Testis (tissue), 3 donors: ENCODE results near the gene RTL1. TPM values are rescaled to one million over a fixed set of nuclear protein-coding genes. Genes with fewer than 3 reads are reported as not detected.

Source experiments
- DNase-seq: peaks from one replicate; pipeline ENCODE4 v3.0.0-alpha.2; 2019
- H3K27ac ChIP-seq, 2 donors: fragments of 200-600 bp; sonication (generic); one replicate each; pipeline ENCODE4 v1.5.1; 2019
- H3K27me3 ChIP-seq: fragments of 200-600 bp; sonication (generic); one replicate; pipeline ENCODE4 v1.5.1; 2019
- H3K36me3 ChIP-seq: fragments of 200-600 bp; sonication (generic); one replicate; pipeline ENCODE4 v1.5.1; 2017; ENCODE audit warnings: low read depth; ENCODE audit errors: missing control alignments
- H3K4me1 ChIP-seq: fragments of 200-600 bp; sonication (generic); one replicate; pipeline ENCODE4 v1.5.1; 2019
- H3K4me3 ChIP-seq, 2 donors: fragments of 200-600 bp; sonication (generic); one replicate each; pipeline ENCODE4 v1.5.1; 2017 to 2019
- H3K9me3 ChIP-seq: fragments of 200-600 bp; sonication (generic); one replicate; pipeline ENCODE4 v1.5.1; 2017
- CTCF ChIP-seq, 3 experiments: fragments of 450-650 bp in 2 of 3; fragments of 200-600 bp in 1 of 3; sonication (generic) in 1 of 3; IDR thresholded peaks; one replicate each; pipeline ENCODE4 v1.5.1; 2016 to 2019; ENCODE audit warnings: antibody characterized with exemption in 3 of 3, mild to moderate bottlenecking in 2 of 3, moderate library complexity in 1 of 3
- POLR2A ChIP-seq: fragments of 450-650 bp; IDR thresholded peaks from one replicate; pipeline ENCODE4 v1.6.1; 2017; ENCODE audit warnings: antibody characterized with exemption, mild to moderate bottlenecking, moderate library complexity
- WGBS, 2 donors: methylation state at CpG; one replicate each; pipeline ENCODE4 v1.1.5; 2018; 5-methylcytosine and 5-hydroxymethylcytosine counted together
- intact Hi-C: fragments of 100-400 bp; cut with DNase I; formaldehyde crosslinking; loops from one replicate; pipeline ENCODE4 v1.15.1; 2023; ENCODE audit warnings: low total_unique reads
- polyA plus RNA-seq: library from polyadenylated mRNA; stranded (reverse); fragments of 350-450 nt; fragmentation: Illumina TruSeq; extraction: RNeasy Lipid Tissue Mini Kit (QIAGEN cat#74804); gene quantifications from one replicate; pipeline ENCODE4 v1.2.3, GENCODE V29; 2014; ENCODE audit warnings: low read depth, low replicate concordance; ENCODE audit not compliant: insufficient read depth
- total RNA-seq, 2 donors: library from RNA; depleted of rRNA; stranded (reverse); fragments of >200 nt; gene quantifications; one replicate each; pipeline ENCODE4 v1.2.3, GENCODE V29; 2016

The RTL1 gene
- total and polyA plus RNA-seq, 3 donors from 2014 or later = 0.34 to 1.2 (median 0.94) TPM

GRCh38 chr14:100866666-100867630 is 36.6 kb downstream of the RTL1 start:
- Histone ChIP-seq H3K27me3 (no peaks in the 10 kb centered on the region), H3K36me3 (no peaks in the 10 kb centered on the region), H3K4me1 (no peaks in the 10 kb centered on the region), H3K9me3 (no peaks in the 10 kb centered on the region), H3K4me3 (no peak overlapping the region), H3K27ac (no peak overlapping the region)
- intact Hi-C loops = no loop called here
- DNase-seq = no peak
- no peak for TF ChIP-seq POLR2A
- WGBS, 2 donors = 80 to 88% methylated on average over 11 to 18 of the region's 18 CpGs

- Histone ChIP-seq H3K9me3 (no peaks in the 10 kb centered on the region), H3K4me1 (no peaks in the 10 kb centered on the region), H3K36me3 (no peaks in the 10 kb centered on the region), H3K4me3 (no peak overlapping the region), H3K27ac (no peak overlapping the region), H3K27me3 (no peaks in the 10 kb centered on the region)
- no peak for DNase-seq
- intact Hi-C loops = no loop called here
- 89 to 91% methylated on average over 14 to 22 of the region's 22 CpGs for WGBS, 2 donors
- TF ChIP-seq POLR2A = no peak
- no peak for TF ChIP-seq CTCF (IDR thresholded peaks at IDR 0.05)
Measured at GRCh38 chr14:100865682-100866591, 37.6 kb downstream of the RTL1 start.

GRCh38 chr14:100864960-100865681 is 38.4 kb downstream of the RTL1 start:
- no peaks in the 10 kb centered on the region for H3K36me3 ChIP-seq
- WGBS, 2 donors = 64 to 77% methylated on average over 8 to 9 of the region's 9 CpGs
- no peak overlapping the region for H3K4me3 ChIP-seq
- TF ChIP-seq CTCF (IDR thresholded peaks at IDR 0.05) (no peak), POLR2A (no peak)
- no peaks in the 10 kb centered on the region for H3K4me1 ChIP-seq
- no peak for DNase-seq
- H3K27me3 ChIP-seq = no peaks in the 10 kb centered on the region
- H3K27ac ChIP-seq = no peak overlapping the region
- intact Hi-C loops = no loop called here
- no peaks in the 10 kb centered on the region for H3K9me3 ChIP-seq

- Histone ChIP-seq H3K27ac (no peak overlapping the region), H3K4me3 (no peak overlapping the region), H3K9me3 (no peaks in the 10 kb centered on the region), H3K4me1 (no peaks in the 10 kb centered on the region), H3K27me3 (no peaks in the 10 kb centered on the region), H3K36me3 (no peaks in the 10 kb centered on the region)
- DNase-seq = no peak
- intact Hi-C loops = no loop called here
- TF ChIP-seq POLR2A (no peak), CTCF (IDR thresholded peaks at IDR 0.05) (no peak)
- 82 to 88% methylated on average over 10 of the region's 10 CpGs for WGBS, 2 donors
Measured at GRCh38 chr14:100864206-100864605, 39.3 kb downstream of the RTL1 start.
